ENCODE data around the gene FHDC1.

FHDC1 gene

DNA sequence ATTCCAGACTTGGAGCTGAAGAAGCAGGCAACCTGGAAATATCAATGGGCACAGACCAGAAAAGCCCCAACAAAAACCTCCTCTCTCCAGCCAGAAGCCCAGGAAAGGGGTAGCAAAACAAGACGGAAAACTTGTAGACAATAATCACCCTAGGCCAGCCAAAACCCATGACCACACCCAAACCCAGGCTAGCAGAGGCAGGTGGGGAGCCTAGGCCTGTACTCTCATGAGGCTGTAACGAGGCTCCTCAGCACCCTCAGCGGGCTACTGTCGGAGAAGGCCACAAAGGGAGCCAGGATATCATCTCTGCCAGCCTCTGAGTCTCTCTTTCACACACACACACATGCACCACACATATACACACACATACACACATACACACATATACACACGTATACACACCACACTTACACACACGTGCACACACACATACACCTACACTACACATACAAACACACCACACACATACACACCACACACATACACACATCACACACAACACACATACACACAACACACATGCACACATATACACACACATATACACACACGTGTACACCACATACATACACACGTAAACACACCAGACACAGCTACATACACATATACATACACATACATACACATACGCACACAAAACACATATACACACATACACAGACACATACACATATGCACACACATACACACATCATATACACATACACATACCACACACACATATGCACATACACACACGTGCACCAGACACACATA lies 90.6 kb downstream of the FHDC1 start:
- peaks cover 4% of the 10 kb centered on the region for H3K36me3 Mint-ChIP-seq (ENCODE audit: low read depth)
- H3K4me1 Mint-ChIP-seq = no peaks in the 10 kb centered on the region
- H3K27ac Mint-ChIP-seq = no peak overlapping the region
- H3K9me3 Mint-ChIP-seq = peaks cover 21% of the 10 kb centered on the region
- DNase-seq = no peak
- no peak overlapping the region for H3K4me3 Mint-ChIP-seq
- ATAC-seq = no peak
- H3K27me3 Mint-ChIP-seq = no peaks in the 10 kb centered on the region

DNA sequence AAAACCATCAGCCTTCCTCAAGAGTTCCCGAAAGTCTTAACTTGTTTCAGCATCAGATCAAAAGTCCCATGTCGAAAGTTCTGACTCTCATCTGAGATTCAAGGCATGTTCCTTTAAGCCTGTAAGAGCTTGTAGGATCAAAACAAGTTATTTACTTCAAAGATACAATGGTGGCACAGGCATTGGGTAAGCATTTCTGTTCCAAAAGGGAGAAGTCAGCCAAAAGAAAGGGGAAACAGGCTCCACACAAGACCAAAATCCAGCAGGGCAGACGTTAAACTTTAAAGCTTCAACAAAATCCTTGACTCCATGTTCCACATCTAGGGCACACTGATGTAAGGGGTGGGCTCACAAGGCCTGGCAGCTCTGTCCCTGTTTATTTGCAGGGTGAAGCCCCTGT lies 91.7 kb downstream of the FHDC1 start:
- ATAC-seq (no peak), DNase-seq (no peak)
- peaks cover 21% of the 10 kb centered on the region for H3K9me3 Mint-ChIP-seq
- H3K27ac Mint-ChIP-seq = no peak overlapping the region
- peaks cover 4% of the 10 kb centered on the region for H3K36me3 Mint-ChIP-seq (ENCODE audit: low read depth)
- H3K4me1 Mint-ChIP-seq = no peaks in the 10 kb centered on the region
- no peaks in the 10 kb centered on the region for H3K27me3 Mint-ChIP-seq
- H3K4me3 Mint-ChIP-seq = no peak overlapping the region

DNA sequence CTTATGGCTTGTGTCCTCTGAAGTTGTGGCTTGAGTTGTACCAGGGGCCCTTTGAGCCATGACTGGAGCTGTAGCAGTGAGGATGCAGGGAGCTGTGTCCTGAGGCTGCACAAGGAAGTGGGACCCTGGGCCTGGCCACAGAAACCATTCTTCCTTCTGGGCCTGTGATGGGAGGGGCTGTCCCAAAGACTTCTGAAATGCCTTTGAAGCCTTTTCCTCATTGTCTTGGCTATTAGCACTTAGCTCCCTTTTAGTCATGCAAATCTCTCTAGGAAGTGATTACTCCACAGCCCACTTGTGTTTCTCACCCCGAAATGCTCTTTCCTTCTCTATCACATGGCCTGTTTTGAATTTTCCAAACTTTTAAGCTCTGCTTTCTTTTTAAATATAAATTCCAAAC lies 92.4 kb downstream of the FHDC1 start:
- Mint-ChIP-seq H3K9me3 (peaks cover 21% of the 10 kb centered on the region), H3K27me3 (no peaks in the 10 kb centered on the region), H3K4me3 (no peak overlapping the region), H3K36me3 (ENCODE audit: low read depth) (peaks cover 4% of the 10 kb centered on the region), H3K27ac (no peak overlapping the region), H3K4me1 (no peaks in the 10 kb centered on the region)
- no peak for DNase-seq
- ATAC-seq = no peak
